Right cardiac atrium (tissue), 5 donors: ENCODE measurements around the gene CIZ1. TPM values are rescaled to one million over a fixed set of nuclear protein-coding genes. Genes with fewer than 3 reads are reported as not detected.
A peak's percentile ranks its signal among the peaks of the same experiment; 100 is the strongest.

Experiments used
- ATAC-seq, 2 donors: fragments of 200-7000 bp; cut with Tn5 transposase; one replicate each; pipeline versions ENCODE4 v1.8.0 to v1.9.1; 2020; ENCODE audit warnings: moderate library complexity in 2 of 2, mild to moderate bottlenecking in 1 of 2
- DNase-seq, 3 donors: peaks; one replicate each; pipeline ENCODE4 v3.0.0-alpha.2; 2020
- H3K27ac ChIP-seq: one replicate; pipeline ENCODE4 v1.5.1; 2013; ENCODE audit warnings: mild to moderate bottlenecking, low read length, control low read depth, moderate library complexity
- H3K27me3 ChIP-seq: one replicate; pipeline ENCODE4 v1.6.1; 2013; ENCODE audit not compliant: control insufficient read depth, insufficient read depth
- H3K4me1 ChIP-seq: one replicate; pipeline ENCODE4 v1.6.1; 2013; ENCODE audit warnings: low read length; ENCODE audit not compliant: control insufficient read depth, insufficient read depth
- H3K4me3 ChIP-seq: one replicate; pipeline ENCODE4 v1.5.1; 2013; ENCODE audit warnings: low read length, control low read depth
- H3K9me3 ChIP-seq: one replicate; pipeline ENCODE4 v1.6.1; 2013; ENCODE audit warnings: low read length; ENCODE audit not compliant: control insufficient read depth
- WGBS: extraction: QIAGEN DNeasy Blood & Tissue Kit; methylation state at CpG from one replicate; pipeline ENCODE4 v1.1.7; 2013; 5-methylcytosine and 5-hydroxymethylcytosine counted together
- intact Hi-C, 4 donors: fragments of 100-400 bp; cut with DNase I; formaldehyde crosslinking; loops; one replicate each; pipeline versions ENCODE4 v1.11.0 to v1.14.0; 2022 to 2023
- polyA plus RNA-seq: library from polyadenylated mRNA; stranded (reverse); fragments of 200-250 nt; gene quantifications from one replicate; pipeline ENCODE4 v1.2.3, GENCODE V29; 2013
- total RNA-seq, 4 donors: library from RNA; stranded (reverse); fragmentation: NEBNext Ultra II Directional; extraction: Animal tissue kit (Norgen Biotek cat#: 25700); gene quantifications; one replicate each; pipeline ENCODE4 v1.2.1, GENCODE V29; 2021
- donor health status: healthy with polysubstance abuse.
- donor health status: DM: no; HTN: yes; CAD: no.
- donor health status: DM: no; HTN: no; CAD: no.
- donor health status: DM: no; HTN: yes; CAD: no; lungs with severe emphysema.
- donor health status: DM: yes; HTN: yes; CAD: no.

Gene CIZ1
- total and polyA plus RNA-seq, 5 donors = 39.0 to 81.5 (median 80.6) TPM

DNA sequence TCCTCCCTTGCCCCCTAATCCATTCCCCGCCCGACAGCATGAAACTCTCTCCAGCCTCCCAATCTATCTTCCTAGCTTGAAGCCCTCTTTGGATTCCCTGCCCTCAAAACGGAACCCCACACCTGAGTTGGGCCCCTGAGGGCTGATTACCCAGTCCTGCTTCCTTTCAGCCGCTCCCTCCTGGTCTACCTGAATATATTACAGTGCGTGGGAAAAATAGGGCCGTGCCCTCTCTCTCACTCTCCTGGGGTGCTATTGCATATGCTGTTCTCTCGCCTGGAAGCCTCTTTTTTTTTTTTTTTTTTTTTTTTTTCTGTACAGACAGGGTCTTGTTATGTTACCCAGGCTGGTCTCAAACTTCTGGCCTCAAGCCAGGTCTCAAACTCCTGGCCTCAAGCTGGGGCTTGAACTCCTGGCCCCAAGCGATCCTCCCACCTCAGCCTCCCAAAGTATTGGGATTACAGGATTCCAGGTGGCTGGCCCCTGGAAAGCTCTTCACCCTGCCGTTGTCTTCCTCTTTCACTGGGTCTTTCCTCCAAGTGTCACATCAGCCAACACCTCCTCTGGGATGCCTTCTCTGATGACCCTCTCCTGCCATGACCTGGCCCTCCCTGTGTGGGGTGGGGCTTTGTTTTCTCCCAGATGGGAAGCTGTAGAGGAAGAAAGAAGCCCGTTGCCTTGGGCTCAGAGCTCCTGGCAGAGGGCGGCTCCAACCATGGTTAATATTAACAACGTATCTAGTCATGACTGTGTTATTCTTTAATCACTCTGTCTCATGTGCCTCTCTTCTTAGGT is 20.0 kb upstream of the CIZ1 start:
- Histone ChIP-seq H3K27me3 (no peaks in the 10 kb centered on the region), H3K4me1 (no peaks in the 10 kb centered on the region), H3K4me3 (no peak overlapping the region), H3K27ac (no peak overlapping the region), H3K9me3 (no peaks in the 10 kb centered on the region)
- DNase-seq (no peak), ATAC-seq (no peak)
- intact Hi-C loops = no loop called here
- WGBS = 64% methylated on average over 12 of the region's 12 CpGs

DNA sequence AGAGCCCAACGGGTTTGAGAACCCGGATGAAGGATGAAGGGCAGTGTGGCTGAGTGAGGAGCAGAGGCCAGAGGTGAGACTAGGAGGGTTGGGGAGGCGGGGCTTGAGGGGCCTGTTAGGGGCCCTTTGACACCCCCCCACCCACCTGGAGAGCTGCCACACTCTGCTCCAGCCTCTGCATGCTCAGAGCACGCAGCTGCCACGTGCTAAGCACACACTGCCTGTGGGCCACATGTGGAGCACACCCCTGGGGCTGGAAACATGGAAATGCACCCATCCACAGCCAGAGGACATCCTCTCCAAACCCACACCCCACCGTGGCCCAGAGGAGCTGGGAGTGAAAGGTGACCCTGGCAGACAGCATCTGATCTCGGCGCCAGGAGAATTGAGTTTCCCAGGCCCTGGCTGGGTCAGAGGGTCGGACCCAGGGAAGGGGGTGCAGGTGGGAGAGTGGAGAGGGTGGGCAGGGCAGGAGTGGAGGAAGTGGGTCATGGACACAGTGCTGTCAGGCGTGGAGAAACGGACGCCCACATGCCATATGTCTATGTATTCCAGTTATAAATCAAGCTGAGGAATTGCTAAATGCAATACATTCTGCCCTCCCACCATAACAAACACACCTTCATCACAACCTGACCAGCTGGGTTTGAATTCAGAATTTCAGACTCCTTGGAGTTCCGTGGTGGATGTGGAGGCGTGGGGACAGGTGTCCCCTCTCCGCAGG is 17.7 kb upstream of the CIZ1 start:
- DNase-seq = no peak
- H3K4me1 ChIP-seq = no peaks in the 10 kb centered on the region
- no peak overlapping the region for H3K27ac ChIP-seq
- no peaks in the 10 kb centered on the region for H3K9me3 ChIP-seq
- H3K27me3 ChIP-seq = no peaks in the 10 kb centered on the region
- WGBS = 75% methylated on average over 15 of the region's 15 CpGs
- intact Hi-C loops = no loop called here
- no peak overlapping the region for H3K4me3 ChIP-seq
- ATAC-seq = no peak

DNA sequence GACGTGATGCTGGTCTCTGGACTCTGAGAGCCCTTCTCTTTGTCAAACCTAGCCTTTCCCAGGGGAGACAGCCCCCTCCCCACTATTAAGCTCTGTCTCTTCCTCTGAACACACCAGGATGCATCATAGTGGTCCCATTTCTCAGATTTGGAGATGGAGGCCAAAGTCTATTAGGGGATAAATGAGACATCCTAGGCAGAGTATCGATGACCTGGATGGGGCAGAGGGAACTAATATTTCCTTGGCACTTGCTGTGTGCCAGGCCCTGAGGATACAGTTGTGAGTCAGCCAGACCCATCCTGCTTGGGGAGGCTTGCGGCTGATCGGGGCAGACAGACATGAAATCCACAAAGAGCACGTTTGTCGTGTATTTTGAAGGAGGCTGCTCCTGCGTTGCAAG is 17.0 kb upstream of the CIZ1 start:
- 89% methylated on average over 7 of the region's 7 CpGs for WGBS
- Histone ChIP-seq H3K27me3 (no peaks in the 10 kb centered on the region), H3K4me3 (no peak overlapping the region), H3K9me3 (no peaks in the 10 kb centered on the region), H3K4me1 (no peaks in the 10 kb centered on the region), H3K27ac (no peak overlapping the region)
- DNase-seq = no peak
- no peak for ATAC-seq
- intact Hi-C loops = no loop called here

DNA sequence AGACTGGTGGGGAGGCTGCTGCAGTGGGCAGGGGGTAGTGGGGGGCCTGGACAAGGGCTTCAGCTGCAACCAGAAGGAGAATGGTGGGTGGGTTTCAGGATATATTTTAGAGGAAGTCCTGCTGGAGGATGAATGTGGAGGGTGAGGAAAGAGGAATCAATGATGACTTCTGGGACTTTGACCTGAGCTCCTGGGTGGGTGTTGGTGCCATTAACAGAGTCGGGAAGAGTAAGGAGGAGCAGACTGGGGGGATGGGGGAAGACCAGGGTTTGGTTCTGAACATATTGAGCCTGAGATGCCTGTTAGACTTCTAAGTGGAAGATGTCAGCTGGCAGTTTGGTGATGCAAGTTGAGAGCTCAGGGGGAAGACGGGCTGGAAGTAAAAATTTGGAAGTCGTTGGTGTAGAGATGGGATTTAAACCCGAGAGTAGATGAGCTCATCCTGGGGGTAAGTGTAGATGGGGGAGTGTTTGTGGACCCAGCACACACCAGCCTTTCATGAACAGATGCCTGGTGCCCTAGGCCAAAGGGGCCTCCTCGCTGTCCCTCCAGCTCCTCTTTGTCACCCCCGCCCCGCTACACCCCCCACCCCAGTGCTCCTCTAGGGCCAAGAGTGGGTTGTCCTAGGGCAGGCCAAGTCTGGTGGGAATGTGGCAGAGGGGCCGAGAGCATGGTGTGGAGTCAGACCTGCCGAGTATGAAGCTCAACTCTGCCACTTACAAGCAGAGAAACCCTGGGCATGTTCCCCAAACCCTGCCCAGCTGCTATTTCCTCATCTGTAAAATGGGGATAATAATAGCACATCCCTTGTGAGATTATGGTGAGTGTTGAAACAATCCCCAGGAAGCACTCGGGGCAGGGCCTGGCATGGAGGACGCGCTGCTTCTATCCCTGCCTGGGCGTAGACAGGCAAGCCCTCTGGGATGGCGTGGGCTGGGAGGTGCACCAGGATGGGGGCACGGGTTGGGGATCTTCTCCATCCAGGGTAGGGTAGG is 15.8 kb upstream of the CIZ1 start:
- no peak for DNase-seq
- Histone ChIP-seq H3K9me3 (no peaks in the 10 kb centered on the region), H3K27ac (no peak overlapping the region), H3K4me3 (no peak overlapping the region), H3K4me1 (no peaks in the 10 kb centered on the region), H3K27me3 (no peaks in the 10 kb centered on the region)
- no peak for ATAC-seq
- WGBS = 69% methylated on average over 15 of the region's 15 CpGs
- intact Hi-C loops = no loop called here

DNA sequence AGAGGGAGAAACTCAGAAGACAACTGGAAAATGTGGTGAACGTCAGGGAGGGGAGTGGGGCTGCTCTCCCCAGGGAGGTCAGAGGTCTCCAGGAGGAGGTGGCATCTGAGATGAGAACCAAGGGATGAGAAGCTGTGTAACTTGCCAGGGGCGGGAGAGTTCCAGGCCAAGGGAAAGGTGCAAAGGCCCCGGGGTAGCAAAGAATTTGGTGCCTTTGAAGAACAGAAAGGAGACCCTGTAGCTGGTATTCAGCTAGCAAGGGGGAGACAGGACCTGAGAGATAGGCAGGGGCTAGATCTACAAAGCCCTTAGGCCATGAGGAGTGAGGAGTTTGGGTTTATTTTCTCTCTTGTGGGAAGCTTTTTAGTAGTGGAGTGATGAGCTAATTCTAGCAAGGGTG is 15.1 kb upstream of the CIZ1 start:
- ATAC-seq (no peak), DNase-seq (no peak)
- H3K27ac ChIP-seq = no peak overlapping the region
- no peaks in the 10 kb centered on the region for H3K4me1 ChIP-seq
- intact Hi-C loops = no loop called here
- no peaks in the 10 kb centered on the region for H3K9me3 ChIP-seq
- no peak overlapping the region for H3K4me3 ChIP-seq
- H3K27me3 ChIP-seq = no peaks in the 10 kb centered on the region
- 83% methylated on average over 3 of the region's 3 CpGs for WGBS

DNA sequence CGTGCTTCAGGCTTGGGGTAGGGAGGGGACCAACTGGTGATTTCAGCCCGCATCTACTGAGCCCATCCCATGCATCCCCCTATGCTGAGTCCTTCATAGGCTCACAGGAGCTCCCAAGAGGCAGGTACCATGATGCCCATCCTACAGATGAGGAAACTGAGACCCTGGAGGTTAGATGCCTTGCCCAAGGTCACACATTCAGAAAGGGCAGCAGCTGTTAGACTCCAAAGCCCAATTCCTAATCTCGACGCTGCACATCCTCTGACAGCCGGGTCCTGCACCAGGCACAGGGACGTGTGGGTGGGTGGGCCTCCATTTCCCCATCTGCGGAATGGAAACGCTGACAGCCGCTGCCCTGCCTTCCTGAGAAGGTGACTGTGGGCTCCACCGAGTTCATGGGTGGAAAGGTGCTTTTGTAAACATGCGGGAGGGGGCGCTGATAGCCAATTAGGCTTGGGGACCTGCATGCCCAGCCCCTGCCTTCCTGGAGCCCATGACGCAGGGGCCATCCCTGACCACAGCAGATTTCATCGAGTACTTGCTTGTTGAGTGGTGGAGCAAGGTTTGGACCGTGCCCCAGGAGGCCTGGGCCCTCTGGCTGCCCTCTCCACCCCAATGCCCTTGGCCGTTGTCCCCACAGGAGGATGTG is 14.0 kb upstream of the CIZ1 start:
- Histone ChIP-seq H3K27me3 (no peaks in the 10 kb centered on the region), H3K4me1 (no peaks in the 10 kb centered on the region), H3K9me3 (no peaks in the 10 kb centered on the region), H3K27ac (no peak overlapping the region), H3K4me3 (no peak overlapping the region)
- ATAC-seq (no peak), DNase-seq (no peak)
- WGBS = 81% methylated on average over 16 of the region's 16 CpGs
- intact Hi-C loops = no loop called here

DNA sequence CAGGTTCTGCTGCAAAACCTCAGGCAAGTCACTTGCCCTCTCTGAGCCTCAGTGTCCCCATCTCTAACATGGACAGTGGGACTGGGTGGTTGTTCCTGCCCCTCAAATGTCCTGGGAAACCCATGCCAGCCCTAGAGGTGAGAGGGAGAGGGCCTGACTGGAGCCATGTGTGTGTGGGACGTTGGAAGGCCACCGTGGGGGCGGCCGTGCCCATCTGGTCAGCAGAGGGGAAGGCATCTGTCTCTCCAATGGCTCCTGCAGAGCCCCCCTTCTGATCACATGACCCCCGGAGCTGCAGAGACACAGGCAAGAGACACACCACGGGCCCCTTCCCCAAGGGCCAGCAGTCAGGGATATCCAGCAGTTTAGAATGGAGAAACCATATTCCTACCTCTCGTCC is 13.5 kb upstream of the CIZ1 start:
- no peak for ATAC-seq
- DNase-seq = no peak
- WGBS = 75% methylated on average over 7 of the region's 7 CpGs
- H3K27me3 ChIP-seq = no peaks in the 10 kb centered on the region
- no peak overlapping the region for H3K27ac ChIP-seq
- intact Hi-C loops = no loop called here
- H3K4me3 ChIP-seq = no peak overlapping the region
- no peaks in the 10 kb centered on the region for H3K9me3 ChIP-seq
- no peaks in the 10 kb centered on the region for H3K4me1 ChIP-seq

DNA sequence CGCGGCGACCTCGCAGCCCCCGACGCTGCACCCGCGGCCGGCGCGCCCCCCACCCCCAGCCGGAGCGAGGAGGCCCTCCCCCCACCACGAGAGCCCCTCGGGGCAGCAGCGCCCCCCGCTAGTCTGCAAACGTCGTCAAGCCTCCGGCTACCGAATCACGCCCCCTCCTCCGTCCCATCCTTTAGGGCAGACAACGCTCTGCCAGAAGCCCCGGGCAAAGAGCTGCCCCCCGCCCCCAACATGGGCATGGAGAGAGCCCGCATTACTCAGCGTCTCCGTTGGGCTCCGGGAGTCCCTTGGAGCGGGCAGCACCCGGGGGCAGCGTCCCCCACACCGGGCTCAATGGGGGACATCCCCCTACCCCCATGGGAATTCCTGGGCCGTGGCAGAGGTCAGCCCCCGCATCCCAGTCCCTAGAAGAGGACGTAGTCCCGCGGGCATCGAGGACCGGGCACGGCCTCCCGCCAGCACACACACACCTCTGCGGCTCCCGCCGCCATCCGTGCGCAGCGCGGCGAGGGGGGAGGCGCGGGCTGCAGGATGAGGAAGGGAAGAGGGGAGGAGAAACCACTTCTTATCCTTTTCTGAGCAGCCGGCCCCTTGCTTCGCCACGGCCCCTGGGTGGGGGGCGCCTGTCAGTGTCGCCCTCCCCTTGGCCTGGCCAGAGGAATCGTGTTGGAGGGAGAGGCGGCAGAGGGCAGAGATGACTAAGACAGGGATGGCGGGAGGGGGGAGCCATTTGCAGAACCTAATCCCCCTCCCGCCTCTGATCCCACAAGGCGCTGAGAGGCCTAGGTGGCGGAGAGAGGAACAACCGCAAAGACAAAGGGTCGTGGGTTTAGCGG is 12.6 kb upstream of the CIZ1 start:
- DNase-seq = peak; percentile 48 to 77 (median 67)
- Histone ChIP-seq H3K9me3 (no peaks in the 10 kb centered on the region), H3K27me3 (no peaks in the 10 kb centered on the region), H3K4me3 (peak overlapping the region; percentile 48), H3K27ac (no peak overlapping the region), H3K4me1 (no peaks in the 10 kb centered on the region)
- intact Hi-C loops = no loop called here
- WGBS = 1% methylated on average over 67 of the region's 67 CpGs
- ATAC-seq = peak; percentile 33 to 39

DNA sequence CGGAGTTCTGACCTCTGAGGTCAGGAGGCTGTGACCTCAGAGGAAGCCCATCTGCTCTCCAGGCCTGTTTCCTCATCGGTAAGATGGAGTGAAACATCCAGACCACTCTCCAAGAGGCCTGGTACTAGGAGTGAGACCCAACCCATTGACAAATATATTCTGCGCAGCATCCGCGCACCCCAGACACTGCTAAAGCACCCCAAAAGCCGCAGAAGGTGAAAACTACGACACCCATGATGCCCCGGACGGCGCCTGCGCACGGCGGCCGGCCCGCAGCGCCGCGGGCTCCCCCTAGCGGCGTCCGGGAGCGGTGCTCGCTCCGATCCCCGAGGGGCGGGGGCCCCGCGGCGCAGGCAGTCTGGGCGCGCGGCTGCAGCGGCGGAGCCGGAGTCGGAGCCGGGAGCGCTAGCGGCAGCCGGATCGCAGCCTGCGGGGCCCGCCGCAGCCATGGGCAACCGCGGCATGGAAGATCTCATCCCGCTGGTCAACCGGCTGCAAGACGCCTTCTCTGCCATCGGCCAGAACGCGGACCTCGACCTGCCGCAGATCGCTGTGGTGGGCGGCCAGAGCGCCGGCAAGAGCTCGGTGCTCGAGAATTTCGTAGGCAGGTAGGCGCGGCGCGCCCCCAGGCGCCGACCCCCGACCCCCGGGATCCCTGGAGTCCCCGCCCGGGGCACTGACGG is 11.8 kb upstream of the CIZ1 start, which contains the start of gene DNM1:
DNM1 (plus strand) TSS at position 356 of the 683 bp plus-strand sequence; CDS start at position 448, 92 bp downstream.
- ATAC-seq (peak; percentile 80 to 84), DNase-seq (peak; percentile 55 to 88 (median 88))
- Histone ChIP-seq H3K4me1 (no peaks in the 10 kb centered on the region), H3K27ac (no peak within 1 kb of the TSS), H3K9me3 (no peaks in the 10 kb centered on the region), H3K4me3 (peak within 1 kb of the TSS; percentile 48), H3K27me3 (no peaks in the 10 kb centered on the region)
- intact Hi-C loops = no loop called here
- WGBS = under 1% methylated on average over 72 of the region's 72 CpGs
